GM19025 (cell line): Measurements from ENCODE around the gene CYP2C9.

ENCODE experiments used
- ATAC-seq: cut with Tn5 transposase; IDR thresholded peaks from one replicate; pipeline ENCODE4 v1.9.1; 2021; ENCODE audit warnings: mild to moderate bottlenecking, low read depth, moderate library complexity; ENCODE audit not compliant: unreplicated experiment

CYP2C9 gene

GRCh38 chr10:95035332-95036295 lies 97.2 kb downstream of the CYP2C9 start:
- no peak for ATAC-seq

- no peak for ATAC-seq
Measured at GRCh38 chr10:95039281-95039680, 100.8 kb downstream of the CYP2C9 start.
